Stimulated activated CD4-positive, alpha-beta T cell treated with anti-CD3 and anti-CD28 coated beads, TNF-alpha, amount 100 ng/mL, for 1 hour (primary cell): ENCODE data around the gene RAB36.
A peak's percentile ranks its signal among the peaks of the same experiment; 100 is the strongest.

Source experiments
- DNase-seq, 3 donors: peaks; one replicate each; pipeline ENCODE4 v3.0.0-alpha.2; 2020; ENCODE audit warnings: low read depth in 3 of 3, low spot score in 1 of 3

The RAB36 gene

DNA sequence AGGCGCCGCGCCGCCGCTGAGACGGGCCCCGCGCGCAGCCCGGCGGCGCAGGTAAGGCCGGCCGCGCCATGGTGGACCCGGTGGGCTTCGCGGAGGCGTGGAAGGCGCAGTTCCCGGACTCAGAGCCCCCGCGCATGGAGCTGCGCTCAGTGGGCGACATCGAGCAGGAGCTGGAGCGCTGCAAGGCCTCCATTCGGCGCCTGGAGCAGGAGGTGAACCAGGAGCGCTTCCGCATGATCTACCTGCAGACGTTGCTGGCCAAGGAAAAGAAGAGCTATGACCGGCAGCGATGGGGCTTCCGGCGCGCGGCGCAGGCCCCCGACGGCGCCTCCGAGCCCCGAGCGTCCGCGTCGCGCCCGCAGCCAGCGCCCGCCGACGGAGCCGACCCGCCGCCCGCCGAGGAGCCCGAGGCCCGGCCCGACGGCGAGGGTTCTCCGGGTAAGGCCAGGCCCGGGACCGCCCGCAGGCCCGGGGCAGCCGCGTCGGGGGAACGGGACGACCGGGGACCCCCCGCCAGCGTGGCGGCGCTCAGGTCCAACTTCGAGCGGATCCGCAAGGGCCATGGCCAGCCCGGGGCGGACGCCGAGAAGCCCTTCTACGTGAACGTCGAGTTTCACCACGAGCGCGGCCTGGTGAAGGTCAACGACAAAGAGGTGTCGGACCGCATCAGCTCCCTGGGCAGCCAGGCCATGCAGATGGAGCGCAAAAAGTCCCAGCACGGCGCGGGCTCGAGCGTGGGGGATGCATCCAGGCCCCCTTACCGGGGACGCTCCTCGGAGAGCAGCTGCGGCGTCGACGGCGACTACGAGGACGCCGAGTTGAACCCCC lies 35.8 kb downstream of the RAB36 start:
- DNase-seq = no peak

DNA sequence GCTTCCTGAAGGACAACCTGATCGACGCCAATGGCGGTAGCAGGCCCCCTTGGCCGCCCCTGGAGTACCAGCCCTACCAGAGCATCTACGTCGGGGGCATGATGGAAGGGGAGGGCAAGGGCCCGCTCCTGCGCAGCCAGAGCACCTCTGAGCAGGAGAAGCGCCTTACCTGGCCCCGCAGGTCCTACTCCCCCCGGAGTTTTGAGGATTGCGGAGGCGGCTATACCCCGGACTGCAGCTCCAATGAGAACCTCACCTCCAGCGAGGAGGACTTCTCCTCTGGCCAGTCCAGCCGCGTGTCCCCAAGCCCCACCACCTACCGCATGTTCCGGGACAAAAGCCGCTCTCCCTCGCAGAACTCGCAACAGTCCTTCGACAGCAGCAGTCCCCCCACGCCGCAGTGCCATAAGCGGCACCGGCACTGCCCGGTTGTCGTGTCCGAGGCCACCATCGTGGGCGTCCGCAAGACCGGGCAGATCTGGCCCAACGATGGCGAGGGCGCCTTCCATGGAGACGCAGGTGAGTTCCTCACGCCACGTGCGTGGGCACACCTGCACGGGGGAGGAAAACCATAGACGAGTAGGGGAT lies 36.5 kb downstream of the RAB36 start:
- DNase-seq = no peak

DNA sequence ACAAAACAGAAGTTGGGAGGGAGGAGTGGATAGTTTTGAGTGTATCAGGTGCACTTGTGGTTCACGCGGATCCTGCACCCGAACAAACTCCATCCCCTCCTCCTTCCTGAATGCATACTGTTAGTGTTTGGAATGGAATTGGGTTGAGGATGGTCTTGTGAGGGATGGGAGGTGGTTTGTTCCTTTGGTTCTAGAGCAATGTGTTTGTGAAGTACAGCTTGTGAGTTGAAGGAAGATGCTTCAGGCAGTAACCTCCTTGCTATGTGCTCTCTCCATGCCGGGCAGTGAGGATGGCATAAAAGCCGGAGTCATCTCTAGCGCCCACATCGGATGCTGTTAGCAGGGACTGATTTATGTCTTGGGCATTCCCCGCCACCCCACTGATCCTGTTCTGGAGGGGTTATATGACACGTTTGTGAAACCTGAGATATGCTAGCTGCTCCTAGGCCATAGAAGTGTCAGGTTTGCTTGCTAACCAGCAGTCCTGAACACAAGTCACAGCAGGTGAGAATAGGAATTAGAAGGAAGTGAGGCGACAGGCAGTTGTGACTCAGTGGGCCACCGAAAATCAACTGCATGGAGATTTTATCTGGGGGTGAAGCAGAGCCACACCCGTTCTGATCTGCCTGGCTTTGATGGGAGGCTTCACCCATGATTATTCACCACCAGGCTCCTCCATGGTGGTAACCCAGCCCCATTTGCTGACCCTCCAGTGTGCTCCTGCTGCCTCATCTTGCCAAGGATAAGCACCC lies 37.2 kb downstream of the RAB36 start:
- peak in 1 of 3 donors; percentile 44 for DNase-seq

DNA sequence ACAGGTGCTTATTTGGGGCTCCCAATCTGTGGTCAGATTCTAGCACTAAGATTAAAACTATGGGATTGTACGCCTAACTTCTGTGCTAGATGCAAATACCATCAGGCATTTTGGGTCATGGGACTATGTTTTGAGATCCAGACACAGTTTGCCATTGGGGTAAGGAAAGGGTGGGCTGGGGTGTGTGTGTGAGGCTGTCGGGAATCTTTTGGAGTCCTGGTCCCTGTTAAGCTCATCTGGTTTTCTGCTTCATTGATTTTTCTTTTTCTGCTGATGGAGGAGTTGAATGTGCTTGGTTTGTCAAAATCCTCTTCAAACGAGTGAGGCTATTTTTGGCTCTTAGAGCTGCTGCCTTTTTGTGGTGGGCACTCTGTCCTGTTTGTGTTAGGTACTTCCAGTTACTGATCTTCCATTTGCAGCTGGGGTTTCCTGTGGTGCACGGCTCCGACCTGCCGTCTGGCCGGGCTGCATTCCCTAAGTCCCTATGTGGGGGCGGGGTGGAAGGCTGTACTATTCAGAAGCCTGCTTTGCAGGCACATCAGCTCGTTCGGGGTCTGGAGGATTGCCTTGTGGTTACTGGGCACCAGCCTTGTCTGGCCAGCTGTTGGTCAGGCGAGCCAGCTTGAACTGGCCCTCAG lies 37.9 kb downstream of the RAB36 start:
- DNase-seq = no peak

DNA sequence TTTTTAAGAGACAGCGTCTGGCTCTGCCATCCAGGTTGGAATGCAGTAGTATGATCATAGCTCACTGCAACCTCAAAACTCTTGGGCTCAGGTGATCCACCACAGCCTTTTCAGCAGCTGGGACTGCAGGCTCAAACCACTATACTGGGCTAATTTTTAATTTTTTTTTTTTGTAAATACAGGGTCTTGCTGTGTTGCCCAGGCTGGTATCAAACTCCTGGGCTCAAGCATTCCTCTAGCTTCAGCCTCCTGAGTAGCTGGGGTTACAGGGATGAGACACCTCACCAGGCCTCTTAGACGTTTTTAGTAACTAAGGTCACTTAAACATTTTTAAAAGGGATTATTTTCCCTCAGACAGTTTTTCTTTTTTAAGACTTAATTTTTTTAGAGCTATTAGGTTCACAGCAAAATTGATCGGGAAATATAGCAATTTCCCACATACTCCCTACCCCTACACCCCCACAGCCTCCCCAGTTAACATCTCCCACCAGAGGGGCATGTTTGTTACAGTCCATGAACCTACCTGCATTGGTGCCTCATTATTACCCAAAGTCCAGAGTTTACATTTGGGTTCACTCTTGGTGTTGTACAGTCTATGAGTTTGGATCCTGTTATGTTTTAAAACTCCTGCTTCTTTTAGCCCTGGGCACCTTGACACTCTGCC lies 39.0 kb downstream of the RAB36 start:
- no peak for DNase-seq

DNA sequence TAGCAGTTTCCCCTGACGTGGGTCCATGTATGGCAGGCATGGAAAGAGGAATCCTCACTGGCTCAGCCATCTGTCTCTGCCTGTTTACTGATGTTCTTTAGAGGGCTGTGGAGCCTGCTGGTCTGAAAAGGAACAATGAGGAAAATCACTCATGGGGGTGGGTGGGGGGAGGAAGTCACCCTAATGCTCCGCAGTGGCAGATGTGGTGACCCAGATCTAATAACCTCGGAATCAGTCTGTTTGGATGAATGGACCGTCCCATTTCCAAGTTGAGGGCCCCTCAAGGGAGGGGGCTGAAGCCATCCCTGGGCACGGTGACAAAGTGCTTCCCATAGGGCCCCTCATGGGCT lies 39.5 kb downstream of the RAB36 start:
- DNase-seq = no peak

DNA sequence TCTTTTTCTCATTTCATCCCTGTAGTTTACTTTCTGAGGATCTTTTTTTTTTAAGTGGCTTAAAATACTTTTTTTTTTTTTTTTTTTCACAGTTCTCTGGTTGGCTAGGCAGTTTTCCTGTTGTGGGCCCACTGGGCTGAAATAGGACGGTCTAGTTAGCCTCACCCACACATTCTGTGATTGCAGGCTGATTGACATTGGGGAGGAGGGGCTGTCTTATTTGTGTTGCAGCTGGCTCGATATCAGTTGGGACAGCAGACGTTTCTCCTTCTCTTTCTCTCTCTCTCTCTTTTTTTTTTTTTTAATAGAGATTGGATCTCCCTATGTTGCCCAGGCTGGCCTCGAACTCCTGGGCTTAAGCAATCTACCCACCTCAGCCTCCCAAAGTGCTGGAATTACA lies 41.9 kb downstream of the RAB36 start:
- no peak for DNase-seq

DNA sequence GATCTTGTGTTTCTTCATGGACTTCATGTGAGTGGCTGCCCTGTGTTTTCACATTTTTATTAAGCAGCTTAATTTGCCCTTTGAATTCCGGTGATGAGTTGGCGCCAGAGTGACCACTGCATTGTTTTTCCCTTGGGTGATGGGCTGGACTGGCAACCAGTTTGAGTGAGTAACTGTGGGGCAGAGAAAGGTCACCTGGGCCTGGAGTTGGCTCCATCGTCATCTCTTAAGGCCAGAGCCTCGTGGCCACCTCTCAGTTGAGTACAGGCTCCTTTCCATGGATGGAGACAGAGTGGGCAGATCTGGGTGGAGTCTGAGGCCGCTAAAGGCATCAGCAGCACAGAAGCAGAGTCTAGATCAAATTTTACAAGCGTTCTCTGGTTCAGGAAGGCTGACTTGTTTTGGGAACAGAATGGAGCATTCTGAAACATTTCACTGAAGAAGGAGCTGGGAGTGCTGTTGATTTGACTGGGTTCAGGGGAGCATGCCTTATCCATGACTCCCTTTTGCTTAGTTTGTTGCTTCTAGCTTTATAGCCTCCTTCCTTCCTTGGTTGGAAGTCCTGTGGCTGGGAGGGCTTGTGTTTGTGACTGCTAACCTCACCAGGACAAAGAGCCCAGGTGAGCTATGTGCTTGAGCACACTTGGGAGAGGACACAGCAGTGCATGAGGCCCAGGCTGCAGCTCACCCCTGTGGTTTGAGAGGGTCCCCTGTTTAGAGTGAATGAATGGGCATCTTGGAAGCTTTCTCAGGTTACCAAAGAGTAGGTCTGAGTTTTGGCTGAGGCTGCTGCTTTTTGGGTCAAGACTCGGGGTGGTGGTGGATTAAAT lies 42.8 kb downstream of the RAB36 start:
- DNase-seq = no peak

DNA sequence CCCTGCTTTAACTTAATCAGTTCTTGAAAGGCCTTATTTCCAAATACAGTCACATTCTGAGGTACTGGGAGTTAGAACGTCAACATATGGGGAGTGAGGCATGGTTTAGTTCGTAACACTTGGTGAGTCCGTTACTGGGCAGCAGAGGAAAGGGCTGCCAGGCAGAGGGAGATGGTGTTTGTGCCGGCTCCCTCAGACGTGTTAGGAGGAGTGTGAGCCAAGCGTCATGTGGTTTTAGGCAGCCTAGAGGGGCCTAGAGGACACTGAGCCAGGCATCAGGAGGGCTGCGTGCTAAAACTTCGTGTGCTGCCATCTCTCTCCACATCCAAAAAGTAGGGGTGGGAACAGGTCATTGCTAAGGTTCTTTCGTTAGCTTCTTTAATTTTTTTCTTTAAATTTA lies 45.2 kb downstream of the RAB36 start:
- DNase-seq = no peak

DNA sequence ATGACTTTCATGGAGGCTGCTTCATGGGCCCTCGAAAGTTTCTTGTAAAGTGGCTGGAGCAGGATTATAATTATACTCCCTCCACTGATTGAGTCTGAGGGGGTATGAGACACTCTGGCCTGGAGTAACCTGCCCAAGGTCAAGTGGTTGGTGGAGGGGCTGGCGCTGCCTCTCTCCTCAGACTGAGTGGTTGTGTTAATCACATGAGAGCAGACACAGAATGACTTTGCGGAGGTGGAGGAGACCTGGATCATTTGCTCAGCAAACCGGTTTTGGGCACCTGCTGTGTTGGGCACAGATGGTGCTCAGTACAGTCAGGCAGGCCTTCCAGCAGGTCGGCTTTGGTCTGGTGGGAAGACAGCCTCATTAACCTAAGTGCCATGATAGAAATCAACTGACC lies 46.9 kb downstream of the RAB36 start:
- DNase-seq = no peak

DNA sequence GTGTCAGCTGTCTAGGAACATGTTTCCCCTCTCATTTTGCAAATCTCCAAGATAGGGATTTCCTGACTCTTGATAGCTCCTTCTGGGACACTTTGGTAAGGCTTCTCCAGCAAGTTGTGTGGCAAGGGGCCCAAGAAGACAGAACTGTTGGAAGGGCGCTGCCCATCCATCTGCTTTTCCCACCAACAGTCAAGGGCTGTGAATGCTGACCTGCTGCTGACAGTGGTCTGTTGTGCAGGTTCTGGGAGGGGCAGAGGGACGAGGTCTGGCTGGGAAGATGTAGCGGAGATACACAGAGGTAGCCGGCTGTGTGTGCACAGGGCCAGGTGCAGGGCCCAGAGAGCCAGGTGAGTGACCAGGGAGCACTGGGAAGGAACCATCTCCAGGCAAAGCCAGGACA lies 47.3 kb downstream of the RAB36 start:
- DNase-seq = no peak

DNA sequence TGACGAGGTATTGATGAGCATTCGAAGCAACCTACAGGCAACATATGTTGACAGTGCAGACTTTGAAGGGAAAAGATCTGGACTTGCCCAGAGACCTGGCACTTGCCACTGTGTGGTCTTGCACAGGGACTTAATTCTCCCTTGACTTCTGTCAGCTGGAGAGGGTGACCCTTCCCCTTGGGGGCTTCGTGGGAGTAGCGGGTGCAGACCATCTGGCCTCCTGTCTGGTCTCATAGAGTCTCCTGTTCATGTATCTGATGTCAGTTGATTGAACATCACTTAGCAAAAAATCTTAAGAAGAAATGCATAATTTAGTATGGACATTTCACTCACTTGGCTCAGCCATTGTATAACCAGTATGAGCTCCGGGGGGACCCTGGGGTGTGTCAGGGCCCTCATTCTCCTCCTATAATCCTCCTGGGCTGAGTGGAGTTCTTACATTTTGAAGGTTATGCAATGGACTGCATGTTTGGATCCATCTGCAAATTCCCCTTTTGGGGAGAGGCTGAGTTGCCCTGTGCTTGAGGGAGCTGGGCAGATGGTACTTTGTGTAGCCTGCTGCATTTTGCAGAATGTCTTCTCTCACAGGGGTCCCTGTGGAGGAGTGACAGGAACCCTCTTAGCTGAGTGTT lies 48.0 kb downstream of the RAB36 start:
- DNase-seq = no peak

DNA sequence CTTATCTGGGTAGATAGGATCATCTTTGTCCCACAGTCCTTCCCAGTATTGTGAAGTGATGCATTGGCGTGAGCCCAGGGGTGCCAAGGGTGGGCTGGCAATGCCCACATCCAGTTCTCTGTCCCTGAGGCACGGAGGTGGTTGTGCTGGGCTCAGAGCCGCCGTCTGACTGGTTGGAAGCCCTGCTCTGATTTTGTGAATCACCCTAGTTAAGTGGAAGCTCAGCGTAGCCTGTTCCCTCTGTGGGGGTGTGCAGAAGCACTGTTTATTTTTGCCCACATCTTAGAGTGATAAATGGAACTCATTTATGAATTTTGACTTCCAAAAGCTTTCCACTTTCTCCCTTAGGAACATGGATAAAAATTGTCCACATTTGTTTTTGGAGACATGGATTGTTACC lies 48.6 kb downstream of the RAB36 start:
- DNase-seq = no peak

DNA sequence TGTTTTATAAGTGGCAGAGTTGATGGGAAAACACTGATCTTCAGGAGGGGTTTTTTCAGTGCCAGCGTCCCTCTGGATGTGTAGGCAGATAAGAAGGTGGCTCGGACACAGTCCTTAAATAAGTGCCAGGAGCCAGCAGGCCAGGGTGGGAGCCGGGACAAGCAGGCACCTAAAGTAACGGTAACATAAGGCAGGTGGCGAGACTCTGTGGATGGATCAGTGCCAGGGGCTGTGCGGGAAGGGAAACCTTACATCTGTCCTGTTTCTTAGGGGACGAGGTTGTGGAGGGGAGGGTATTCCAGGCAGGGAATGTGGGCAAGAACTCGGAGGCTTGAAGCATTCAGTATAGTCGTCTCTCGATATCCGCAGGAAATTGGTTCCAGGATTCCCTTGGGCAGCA lies 50.9 kb downstream of the RAB36 start:
- DNase-seq = no peak

DNA sequence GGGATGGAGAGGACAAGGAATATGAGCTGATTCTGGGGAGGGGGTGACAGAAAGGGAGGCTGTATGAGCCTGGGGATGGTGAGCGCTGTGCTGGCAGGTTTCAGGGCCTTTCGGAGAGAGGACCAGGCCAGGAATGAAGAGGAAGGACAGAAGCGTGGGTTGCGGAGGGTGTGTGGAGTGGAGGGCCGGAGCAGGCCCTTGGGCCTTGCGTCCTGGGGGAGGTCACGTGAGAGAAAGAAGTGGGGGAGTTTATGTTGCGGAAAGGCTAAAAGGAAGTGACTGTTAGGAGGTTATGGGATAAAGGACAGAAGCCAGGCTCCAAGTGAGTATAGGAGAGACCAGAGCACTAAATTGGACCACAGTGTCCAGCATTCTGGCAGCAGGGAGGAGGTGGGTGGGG lies 52.6 kb downstream of the RAB36 start:
- no peak for DNase-seq

DNA sequence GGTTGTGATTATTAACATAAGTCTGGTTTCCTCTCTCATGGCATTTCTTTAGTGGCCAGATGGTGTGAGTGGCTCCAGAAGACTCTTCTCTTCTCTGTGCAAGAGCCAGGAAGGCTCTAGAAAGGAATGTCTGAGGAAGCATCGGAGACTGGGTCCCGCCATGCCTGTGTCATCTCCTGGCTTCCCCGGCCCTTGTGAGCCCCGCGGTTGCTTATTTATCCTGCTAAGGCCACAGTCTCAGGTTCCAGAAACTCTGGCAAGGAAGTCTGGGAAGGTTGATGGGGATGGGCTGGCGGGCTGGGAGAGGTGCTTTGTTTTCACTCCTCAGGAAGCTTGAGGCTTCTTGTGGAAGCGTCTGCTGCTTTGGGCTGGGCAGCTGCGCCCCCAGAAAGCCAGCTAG lies 53.9 kb downstream of the RAB36 start:
- DNase-seq = no peak

DNA sequence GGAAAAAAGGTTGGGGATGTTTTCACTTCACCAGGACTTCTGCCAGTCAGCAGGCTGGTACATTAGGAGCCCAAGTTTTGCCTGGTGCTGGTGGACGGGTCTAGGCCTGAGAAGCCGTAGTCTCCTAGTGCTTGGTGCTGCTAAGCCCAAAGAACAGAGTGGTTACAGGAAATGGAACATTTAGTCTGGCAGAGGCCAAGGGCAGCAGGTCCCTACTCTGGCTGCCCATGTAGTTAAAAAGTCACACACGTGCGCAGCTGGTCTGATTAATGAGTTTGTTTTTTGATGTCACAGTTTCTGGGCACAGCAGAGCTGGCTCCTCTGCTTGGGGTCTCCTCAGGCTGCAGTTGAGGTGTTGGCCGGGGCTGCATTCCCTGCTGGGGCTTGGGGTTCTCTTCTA lies 55.6 kb downstream of the RAB36 start:
- DNase-seq = no peak

DNA sequence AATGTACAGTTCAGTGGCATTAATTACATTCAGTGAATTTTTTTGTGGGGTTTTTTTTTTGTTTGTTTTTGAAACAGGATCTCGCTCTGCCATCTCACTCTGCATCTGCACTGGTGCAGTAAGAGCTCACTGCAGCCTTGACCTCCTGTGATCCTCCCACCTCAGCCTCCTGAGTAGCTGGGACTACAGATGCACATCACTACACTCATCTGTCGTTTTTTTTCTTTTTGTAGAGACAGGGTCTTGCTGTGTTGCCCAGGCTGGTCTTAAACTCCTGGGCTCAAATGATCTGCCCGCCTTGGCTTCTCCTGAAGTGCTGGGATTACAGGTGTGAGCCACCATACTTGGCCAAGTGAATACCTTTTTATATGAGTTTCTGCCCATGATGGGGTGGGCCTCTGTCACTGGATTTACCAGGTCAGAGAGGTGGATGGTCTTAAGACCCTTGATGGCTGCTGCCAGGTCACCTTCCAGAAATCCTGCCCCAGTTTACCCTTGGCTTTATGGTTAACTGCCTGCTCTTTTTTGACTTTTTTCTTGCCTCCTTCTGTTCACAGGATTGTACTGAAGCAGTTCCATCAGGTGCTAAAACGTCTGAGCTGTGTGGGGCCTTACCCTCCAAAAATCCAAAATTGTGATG lies 57.7 kb downstream of the RAB36 start:
- DNase-seq = no peak

DNA sequence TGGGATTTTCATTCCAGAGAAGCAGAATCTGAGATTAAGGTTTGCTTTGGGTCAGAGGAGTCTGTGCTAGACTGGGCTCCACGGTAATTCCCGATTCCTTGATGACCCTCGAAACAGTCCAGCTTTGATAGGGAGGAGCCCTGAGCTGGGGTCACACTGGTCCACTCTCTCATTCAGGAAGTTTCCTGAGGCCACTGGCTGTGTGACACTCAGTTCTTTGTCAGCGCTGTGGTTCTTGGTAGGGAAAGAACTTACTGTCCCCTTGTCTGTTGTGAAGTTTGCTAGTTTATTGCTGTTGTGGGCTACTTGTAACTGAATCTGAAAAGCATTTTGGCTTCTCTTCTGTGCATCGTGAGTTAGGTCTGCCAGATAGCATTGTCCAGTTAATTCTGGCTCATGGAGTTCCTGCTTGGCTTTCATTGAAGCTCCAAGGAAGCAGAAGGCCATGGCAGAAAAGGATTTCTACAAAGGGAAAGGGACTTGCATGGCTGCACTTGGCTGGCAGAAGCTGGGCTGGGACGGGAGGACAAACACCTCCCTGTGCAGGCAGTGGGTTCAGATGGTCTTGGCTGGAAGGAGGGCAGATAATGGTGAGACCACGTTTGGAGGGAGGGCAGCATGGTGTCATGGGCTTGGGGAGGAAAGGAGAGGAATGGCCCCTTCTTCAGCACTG lies 58.3 kb downstream of the RAB36 start:
- DNase-seq = no peak
